HG02938 (cell line): ENCODE data around the gene WWOX.

Experiments used
- ATAC-seq: cut with Tn5 transposase; IDR thresholded peaks from one replicate; pipeline ENCODE4 v1.9.1; 2021; ENCODE audit warnings: mild to moderate bottlenecking, moderate library complexity; ENCODE audit not compliant: unreplicated experiment

Gene WWOX

DNA sequence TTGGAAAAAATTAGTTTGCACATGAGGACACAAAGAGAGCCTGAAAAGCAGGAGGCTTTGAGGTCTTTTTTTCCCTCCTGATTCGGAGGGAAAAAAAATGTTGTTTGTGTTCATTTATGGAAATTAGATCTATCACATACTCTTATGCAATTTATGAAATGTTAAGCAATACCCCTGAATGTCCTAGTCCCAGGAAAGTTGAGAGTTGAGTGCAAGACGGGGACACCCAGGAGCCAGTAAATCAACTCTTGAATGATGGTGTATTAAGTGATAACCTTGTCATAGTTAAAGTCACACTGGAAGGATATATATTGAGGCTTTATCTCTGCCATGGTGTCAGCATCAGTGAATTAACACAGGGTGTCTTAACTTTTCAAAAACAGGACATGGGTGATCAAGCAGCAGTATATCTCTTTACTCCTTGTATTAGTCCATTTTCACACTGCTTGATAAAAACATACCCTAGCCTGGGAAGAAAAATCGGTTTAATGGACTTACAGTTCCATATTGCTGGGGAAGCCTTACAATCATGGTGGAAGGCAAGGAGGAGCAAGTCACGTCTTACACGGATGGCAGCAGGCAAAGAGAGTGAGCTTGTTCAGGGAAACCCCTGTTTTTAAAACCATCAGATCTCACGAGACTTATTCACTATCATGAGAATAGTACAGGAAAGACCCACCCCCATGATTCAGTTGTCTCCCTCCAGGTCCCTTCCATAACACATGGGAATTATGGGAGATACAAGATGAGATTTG is 1032.0 kb downstream of the WWOX start:
- no peak for ATAC-seq

DNA sequence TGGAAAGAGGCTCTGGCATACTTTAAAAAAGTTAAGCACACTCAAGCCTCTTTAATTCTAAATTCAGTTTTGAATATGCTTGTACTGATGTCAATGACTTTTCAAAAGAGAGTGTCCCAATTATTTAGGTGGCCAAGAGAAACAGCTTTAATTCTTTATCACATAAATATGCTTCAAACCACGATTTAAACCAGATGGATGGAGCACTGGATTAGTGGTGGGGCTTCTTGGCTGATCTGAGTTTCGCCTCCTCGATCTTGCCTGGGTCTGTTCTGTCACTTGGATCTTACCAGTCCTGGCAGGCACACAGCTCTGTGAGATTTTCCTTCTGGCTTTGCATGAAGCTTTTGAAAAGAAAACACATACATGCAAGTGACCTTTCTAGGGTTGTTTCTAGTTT is 1033.2 kb downstream of the WWOX start:
- ATAC-seq: no peak

- no peak for ATAC-seq
Measured at GRCh38 chr16:79134300-79134699, 1034.8 kb downstream of the WWOX start.

- no peak for ATAC-seq
Measured at GRCh38 chr16:79136955-79137354, 1037.5 kb downstream of the WWOX start.

DNA sequence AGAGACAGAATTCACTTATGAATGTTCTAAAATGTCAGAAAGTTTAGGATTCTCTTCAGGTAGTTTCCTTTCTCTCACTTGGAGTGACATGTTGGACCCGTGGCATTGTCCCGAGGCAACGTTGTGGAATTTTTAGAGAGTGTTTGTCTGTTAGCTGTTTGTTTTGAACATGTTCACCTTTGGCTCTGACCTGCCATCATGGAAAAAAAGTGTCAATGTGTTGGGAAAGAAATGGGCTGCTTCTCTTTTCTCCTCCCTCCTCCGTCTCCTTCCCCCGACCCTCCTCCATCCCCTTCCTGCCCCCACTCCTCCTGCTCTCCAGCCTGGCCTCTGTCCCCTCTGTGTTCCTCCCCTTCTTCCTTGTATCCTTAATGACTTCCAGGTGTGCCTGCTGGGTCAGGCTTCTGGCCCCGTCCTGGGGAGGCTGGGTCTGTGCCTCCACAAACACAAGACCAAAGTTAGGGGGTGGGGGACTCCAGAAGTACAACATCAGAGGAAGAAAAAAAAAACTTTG is 1038.0 kb downstream of the WWOX start:
- no peak for ATAC-seq

DNA sequence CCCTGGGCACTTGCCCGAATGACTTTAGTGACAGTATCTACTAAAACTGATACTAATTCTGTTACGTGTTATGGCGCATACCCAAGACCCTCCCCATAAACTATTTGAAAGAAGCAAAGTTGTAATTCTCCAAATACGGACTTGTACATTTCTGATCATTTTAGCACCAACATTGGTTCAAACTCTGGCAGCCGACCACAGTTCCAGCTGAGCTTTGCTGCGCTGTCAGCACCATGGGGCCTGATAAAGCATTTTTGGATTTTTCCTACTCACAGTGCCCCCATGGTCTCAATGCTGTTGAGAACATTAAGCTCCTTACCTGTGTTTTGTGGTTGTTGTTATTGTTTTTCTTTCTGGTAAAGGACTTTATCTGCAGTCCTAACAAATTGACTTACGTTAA is 1040.3 kb downstream of the WWOX start:
- ATAC-seq: no peak

- ATAC-seq: no peak
Measured at GRCh38 chr16:79143026-79143425, 1043.6 kb downstream of the WWOX start.

- no peak for ATAC-seq
Measured at GRCh38 chr16:79150151-79150550, 1050.7 kb downstream of the WWOX start.

- ATAC-seq: no peak
Measured at GRCh38 chr16:79150632-79151310, 1051.3 kb downstream of the WWOX start.

DNA sequence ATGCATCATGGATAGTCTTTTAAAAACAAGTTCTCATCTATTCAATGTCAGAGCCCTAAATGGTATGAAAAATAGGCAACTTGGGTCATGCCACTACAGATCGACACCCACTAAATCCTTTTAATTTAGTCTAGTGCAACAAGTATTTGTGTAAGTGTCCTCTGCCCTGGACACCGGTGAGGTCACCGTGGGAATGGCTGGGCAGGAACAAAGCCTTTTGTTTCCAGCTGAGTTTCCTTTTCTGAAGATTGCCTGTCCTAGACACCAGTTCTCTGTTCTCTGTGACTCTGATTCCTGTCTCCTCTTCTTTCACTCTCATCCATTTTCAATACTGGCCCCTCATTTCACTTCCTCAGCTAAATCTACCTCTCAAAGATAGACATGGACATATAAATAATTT is 1054.6 kb downstream of the WWOX start:
- no peak for ATAC-seq

DNA sequence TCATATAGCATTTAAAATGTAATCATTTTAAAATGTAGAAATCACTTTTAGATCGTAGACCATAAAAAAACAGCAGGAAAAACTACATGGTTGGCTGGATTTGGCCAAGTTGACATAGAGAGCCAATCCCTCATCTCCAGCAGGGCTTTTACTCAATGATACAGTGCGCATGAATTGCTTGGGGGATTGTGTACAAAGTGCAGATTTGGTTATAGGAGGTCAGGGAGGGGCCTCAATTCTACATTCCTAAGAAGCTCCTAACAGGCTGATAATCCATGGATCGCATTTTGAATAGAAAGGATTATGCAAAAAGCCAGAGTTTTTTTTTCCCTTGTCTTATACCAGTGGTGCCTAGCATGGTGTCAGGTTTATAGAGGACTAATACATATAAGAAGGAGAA is 1056.0 kb downstream of the WWOX start:
- ATAC-seq: no peak

DNA sequence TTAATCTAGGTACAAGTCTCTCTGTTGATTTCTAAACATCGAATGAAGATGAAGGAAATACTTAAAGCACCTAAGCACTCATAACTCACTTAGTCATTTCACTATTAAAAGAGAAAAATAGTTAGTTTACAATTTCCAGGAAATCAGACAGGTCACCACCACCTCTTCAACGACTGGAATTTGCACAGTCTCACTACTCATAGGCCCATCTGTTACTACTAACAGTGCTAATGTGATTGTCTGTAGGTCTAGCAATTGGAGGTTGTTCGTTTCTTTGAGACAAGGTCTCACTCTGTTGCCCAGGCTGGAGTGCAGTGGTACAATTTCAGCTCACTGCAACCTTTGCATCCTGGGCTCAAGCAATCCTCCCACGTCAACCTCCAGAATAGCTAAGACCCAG is 1056.5 kb downstream of the WWOX start:
- no peak for ATAC-seq

GRCh38 chr16:79156761-79157160 is 1057.3 kb downstream of the WWOX start:
- ATAC-seq: no peak

- no peak for ATAC-seq
Measured at GRCh38 chr16:79158337-79158736, 1058.9 kb downstream of the WWOX start.

DNA sequence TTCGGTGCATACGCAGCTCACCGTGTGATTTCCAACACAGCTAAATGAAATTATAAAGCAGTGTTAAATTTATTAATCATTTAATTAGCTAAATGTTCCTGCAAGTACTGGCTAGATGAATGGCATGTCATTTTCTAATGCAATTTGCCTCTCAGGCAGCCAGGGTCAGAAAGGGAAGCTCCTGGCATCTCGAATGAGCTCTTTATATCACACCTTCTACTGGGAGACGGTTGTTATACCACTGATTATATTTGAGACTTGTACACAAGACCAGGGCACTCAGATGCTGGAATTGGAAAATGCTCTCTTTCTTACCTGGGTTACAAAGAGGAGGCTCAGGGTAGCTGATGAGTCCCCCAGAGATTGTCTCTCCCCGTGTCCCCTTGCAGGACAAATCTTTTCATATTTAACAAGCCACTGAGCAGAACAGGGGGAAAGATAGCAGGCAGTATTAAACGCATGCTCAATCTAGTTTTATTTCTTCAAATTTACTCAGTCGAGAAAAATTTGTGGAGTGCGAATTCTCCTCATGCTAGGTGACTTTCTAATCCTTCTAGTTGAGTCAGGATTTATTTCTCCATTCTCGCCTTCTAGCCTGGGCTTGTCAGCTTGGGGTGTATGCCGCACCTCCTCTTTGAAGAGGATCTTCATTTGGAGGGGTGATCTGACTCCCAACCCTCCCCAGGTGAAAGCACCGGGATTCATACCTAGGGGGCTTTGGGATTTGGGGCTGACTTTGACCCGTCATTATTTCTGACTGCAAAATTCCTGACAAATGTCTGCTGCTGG is 1060.0 kb downstream of the WWOX start:
- ATAC-seq: no peak

GRCh38 chr16:79162977-79163376 is 1063.5 kb downstream of the WWOX start:
- no peak for ATAC-seq

DNA sequence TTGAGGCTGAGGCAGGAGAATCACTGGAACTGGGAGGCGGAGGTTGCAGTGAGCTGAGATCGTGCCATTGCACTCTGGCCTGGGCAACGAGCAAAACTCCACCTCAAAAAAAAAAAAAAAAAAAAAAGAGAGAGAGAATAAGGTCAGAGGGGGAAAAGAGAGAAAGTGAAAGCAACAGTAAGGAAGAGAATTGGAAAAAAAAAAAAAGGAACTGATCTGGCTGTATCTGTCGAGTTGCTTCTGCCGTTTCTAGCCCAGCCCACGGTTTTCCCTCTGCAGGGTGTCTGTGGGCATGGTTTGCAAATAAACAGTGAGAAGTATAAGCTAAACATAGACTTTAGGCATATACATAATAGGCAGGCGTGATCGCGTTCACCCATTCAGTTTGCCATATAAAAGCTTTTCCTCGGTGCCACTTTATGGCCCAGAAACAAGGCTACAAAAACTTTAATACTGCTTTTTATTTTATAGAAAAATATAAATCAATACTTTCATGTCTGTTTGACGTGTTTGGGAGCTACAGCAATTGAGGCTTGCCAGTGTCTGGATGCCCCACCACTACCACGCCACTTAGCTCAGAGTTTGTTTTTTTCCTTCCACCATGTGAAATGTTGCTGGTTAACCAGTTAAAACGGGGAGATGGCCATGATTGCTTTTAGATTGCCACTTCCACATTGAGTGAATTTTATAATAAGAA is 1064.4 kb downstream of the WWOX start:
- no peak for ATAC-seq

DNA sequence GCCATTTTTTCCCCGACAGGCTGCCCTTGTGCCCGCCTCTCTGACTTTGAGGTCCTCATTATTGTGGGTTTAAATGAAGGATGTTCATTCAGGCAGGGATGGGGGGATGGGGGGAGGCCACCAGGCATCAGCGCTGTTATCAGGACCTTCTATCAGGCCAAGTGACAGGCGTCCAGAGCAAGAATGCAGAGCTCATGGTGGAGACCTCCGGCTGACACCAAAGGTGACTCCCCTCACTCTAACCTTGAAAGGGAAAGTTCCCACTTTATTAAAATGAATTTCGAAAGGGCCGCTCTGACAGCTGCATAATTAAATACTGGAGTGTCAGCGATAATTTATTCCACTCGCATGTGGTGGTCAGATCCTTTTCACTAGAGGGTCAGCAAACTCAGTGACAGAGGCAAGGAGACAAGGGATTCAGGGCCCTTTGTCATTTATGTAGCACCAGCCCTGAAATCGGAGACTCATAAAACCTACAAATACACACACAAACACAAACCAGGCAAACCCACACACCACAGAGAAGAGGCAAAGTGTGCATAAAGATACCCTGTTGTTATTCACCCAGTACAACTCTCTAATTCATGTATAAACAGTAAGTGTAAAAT is 1065.0 kb downstream of the WWOX start:
- no peak for ATAC-seq

- ATAC-seq: no peak
Measured at GRCh38 chr16:79165079-79165478, 1065.6 kb downstream of the WWOX start.

DNA sequence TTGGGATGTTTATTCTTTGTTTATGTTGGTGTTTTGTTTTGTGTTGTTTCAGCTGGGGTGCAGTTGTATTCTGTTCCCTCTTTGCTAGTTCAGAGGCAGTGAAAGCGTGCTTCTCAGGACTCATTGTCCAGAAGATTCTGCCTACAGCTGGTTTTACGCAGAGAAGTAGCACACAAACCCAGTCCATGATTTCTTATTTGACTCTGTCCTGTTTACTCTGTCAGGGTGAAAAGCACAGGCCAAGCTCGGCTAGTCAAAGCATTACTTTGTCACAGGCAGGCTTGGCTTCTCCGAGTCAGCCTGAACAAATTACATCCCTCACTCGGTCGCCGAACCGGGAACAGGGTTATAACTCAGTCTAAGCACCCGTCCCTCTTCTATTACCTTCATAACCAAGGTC is 1066.1 kb downstream of the WWOX start:
- no peak for ATAC-seq

- no peak for ATAC-seq
Measured at GRCh38 chr16:79167893-79168292, 1068.4 kb downstream of the WWOX start.
